Activated CD8-positive, alpha-beta memory T cell treated with anti-CD3 and anti-CD28 coated beads, Interleukin-2, amount 50 U/mL, for 1 hour (primary cell): ENCODE data around the gene CEP72.
A peak's percentile ranks its signal among the peaks of the same experiment; 100 is the strongest.
"Not testable (repeated sequence)": the region's sequence is repeated elsewhere in the genome, so short reads cannot be mapped to it uniquely, and the experiment has no call there.

Source experiments
- DNase-seq: peaks from one replicate; pipeline ENCODE4 v3.0.0-alpha.2; 2020; ENCODE audit errors: extremely low read depth

The CEP72 gene

DNA sequence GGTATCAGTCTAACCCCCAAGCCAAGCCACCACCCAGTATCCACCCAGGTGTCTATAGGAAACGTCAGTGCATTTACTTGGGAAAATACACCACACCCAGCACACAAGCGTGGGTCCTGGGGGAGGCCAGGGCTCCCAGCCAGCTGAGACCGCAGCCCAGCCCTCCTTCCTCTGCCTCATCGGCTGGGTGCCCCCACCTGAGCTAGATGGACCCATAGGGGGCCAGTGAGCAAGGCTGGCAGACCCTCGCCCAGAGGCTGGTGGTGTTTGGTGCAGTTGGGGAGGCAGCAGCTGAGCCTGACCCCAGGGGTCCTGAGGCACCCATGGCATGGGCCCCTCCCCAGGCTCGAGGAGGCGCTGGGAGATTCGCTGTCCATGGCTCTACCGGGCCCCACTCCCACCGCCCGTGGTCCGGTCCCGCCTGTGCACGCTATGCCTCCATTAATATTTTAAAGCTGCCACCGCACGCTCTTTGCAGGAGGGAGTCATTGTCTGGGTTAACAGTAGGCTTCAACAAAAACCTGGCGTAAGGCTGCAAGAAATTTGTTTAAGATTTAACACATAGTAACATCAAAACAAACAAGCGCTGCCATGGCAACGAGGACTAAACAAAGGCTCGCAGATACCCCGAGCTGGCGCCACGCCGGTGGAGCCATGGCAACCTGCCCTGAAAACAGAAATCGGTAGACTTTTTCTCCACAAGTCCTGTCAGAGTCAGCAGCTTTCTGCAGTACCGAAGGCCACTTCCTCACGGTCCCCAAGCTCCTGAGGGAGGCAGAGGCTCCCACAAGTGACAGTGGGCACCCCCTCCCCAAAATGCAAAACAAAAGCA, 60.4 kb downstream of the CEP72 start:
- DNase-seq, result peak; percentile 80

- no peak for DNase-seq
Observed at GRCh38 chr5:673161-673830, 61.2 kb downstream of the CEP72 start.

DNA sequence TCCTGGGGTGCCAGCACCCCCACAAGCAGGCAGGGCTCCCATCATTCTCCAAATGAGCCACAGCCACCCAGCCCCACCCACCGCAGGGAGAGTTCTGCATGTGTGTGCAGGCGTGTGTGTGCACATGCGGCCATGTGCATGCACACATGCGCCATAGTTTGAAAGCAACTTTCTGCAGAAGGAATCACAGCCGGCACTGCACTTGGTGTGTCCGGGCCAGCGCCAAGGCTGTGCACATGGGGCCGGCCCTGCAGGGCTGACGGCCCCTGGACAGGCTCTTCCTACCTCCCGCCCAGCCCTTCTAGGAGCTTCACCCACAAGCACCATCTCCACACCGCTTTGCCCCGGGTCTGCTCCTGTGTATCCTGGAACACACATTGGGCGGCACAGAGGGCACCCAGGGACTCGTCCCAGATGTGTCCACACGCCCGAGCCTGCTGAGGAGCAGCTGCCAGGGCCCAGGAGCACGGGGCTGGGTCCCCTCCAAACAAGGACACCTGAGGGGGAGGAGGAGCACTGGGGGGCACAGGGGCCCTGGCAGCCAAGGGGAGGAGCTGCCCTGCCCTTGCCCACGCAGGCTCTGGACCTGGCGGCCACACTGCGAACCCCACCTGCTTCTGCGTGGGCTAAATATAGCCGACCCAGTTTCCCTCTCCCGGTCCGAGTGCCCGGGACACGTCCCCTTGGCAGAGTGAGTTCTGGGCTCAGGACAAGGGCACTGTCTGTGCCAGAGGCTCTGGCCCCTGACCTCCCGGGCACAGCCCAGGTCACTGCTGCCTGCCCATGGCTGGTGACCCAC, 61.9 kb downstream of the CEP72 start:
- no peak for DNase-seq

- DNase-seq, result no peak
Observed at GRCh38 chr5:674630-675011, 62.5 kb downstream of the CEP72 start.

- DNase-seq, result no peak
Observed at GRCh38 chr5:675111-675870, 63.2 kb downstream of the CEP72 start.

DNA sequence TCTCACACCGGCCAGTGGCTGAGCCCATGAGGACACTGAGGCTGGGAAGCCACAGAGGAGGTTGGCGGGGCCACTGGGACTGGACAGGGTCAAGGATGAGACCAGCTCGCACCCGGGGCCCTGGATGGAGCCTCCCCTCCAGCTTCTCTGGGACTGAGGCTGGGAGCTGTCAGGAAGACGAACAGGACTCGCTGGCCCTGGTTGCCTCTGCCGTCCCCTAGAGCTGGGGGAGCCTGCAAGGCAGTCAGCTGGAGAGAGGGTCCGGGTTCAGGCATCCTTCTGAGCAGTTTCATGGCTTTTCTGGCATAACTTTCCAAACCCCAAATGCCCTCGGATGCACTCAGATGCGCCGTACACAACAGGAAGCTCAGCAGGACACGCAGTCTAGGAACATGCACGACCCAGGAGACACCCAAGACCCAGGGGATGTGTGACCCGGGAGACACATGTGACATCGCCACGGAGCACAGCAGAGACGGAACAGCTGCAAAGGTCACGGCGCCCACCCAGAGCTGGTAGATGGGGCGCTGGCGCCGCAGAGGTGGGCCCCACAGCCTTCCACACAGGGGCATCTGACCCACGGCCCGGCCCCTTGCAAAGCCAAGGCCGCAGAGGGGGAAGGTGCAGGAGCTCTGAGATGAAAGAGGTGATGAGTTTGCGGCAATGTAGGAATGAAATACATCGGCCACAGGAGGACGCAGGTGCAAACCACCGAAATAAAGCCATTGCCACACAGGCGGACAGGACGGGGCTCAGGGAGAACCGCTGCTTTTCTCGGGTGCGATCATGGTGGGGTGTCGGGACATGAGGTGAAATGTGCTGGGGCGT, 63.9 kb downstream of the CEP72 start:
- DNase-seq, result no peak

DNA sequence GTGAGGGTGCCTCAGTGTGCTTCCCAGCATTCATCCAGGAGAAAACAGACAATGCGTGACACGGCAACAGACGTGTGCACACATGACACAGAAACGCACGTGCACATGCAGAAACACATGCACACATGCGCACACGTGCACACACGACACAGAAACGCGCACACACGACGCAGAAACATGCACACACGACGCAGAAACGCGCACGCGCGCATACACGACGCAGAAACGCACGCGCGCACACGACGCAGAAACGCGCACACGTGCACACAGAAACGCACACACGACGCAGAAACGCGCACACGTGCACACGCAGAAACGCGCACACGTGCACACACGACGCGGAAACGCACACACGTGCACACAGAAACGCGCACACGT, 64.5 kb downstream of the CEP72 start:
- DNase-seq, result no peak

DNA sequence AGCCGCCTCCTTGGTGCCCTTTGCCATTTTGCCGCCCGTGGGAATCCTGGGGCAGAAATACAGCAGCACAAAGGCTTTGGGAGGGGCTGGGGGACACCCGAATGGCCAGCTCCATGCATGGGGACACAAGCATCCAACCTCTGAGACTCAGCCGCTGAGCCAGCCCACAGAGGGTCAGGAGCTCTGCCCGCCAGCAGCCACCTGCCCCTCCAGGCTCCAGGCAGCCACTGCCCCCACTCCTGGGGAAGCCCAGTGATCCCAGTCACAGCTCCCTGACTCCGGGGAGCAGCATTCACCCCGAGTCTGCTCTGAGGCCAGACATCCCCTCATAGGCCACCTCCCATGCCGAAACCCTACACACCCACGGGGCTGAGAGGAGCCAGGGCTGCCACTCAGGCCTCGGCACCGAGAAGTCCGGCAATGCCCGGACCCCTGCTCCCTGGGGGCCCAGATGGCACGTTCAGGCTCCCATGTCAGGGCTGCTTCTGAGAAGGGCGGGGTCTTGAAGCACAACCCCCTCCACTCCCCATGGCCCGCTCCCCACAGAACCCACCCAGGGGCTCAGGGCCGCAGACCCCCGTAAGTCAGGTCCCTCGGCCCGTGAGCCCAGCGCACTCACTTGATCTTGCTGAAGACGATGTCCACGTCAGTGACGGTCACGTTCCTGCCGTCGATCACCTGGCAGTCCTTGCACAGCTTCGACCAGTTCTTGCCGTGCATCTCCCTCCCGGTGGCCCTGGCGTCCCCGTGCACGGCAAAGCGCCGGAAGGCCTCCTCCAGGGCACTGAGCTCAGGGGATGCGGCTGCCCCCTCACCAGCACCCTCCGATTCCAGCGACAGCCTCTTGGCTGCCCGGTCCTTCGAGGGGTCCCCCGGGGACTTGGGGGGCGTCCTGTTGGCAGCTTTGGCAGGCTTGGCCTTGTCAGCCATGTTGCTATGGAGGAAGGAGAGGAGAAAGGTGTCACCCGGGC, 65.3 kb downstream of the CEP72 start:
- no peak for DNase-seq

- not testable (repeated sequence) for DNase-seq
Observed at GRCh38 chr5:678521-678920, 66.4 kb downstream of the CEP72 start.

- DNase-seq, result not testable (repeated sequence)
Observed at GRCh38 chr5:679166-679895, 67.2 kb downstream of the CEP72 start.

DNA sequence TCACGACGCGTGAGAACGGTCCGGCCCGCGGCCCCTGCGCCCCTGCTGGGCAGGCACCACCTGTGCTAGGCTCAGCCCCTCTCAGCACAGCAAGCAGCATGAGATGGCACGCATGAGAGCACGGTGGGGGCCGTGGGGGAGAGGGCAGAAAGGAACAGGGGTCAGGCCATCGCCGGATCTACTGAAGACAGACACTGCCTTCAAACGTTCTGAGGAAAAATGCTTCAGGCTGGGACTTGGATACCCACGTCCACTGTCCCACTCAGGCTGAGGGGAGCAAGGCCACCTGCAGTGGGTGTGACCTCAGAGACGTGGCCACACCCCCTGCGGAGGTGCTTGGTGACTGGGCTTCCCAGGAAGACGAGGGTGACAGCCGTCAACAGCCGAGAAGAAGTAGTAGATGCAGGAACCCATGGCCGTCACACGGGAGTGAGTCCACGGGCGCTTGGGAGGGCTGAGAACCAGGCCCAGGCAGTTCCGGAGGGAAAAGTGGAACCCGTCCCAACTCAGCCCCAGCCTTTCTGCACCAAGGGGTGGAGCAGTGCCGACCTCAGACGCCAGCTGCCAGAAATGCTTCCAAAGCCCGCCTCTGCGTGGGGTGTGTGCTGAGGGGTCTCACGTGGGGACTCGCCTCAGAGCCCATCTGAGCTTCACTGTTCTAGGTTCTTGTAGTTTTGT, 68.1 kb downstream of the CEP72 start:
- not testable (repeated sequence) for DNase-seq

- DNase-seq, result not testable (repeated sequence)
Observed at GRCh38 chr5:680836-681235, 68.7 kb downstream of the CEP72 start.

DNA sequence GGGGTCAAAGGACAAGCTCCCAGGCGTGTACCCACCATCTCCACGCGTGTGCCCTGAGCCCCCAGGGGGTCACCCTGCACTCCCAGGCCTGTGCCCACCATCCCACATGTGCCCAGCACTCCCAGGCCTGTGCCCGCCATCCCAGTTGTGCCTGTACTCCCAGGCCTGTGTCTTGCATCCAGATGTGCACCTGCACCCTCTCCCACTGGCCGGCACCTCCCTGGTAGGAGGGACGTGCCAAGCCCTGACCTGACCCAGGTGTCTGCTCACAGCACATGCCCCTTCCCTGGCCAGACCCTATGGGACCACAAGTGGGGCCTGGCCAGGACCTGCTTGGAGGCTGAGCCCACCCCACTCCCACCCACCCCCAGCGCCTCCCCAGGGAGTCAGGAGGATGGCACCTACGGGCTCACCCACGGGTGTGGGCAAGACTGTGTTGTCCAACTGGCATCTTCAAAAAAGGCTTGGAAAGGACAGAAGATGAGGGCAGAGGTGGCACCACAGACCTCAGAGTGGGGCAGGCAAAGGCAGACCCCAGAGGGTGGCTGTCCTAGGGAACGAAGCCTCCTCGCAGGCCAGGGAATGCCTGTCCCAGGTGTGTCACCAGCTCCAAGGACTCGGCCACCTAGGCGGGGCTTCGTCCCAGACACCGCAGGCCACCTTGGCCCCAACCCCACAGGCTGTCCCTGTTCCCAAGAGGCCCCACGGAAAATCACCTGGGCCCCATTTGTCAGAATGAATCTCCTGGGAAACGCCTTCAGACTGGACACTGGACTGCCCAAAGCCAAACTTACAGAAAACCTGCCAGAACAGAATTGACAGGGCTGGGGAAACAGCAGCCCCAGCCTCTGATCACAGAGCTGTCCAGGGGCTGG, 69.4 kb downstream of the CEP72 start:
- DNase-seq, result not testable (repeated sequence)

- not testable (repeated sequence) for DNase-seq
Observed at GRCh38 chr5:682216-682615, 70.1 kb downstream of the CEP72 start.

- not testable (repeated sequence) for DNase-seq
Observed at GRCh38 chr5:682651-683358, 70.7 kb downstream of the CEP72 start.

DNA sequence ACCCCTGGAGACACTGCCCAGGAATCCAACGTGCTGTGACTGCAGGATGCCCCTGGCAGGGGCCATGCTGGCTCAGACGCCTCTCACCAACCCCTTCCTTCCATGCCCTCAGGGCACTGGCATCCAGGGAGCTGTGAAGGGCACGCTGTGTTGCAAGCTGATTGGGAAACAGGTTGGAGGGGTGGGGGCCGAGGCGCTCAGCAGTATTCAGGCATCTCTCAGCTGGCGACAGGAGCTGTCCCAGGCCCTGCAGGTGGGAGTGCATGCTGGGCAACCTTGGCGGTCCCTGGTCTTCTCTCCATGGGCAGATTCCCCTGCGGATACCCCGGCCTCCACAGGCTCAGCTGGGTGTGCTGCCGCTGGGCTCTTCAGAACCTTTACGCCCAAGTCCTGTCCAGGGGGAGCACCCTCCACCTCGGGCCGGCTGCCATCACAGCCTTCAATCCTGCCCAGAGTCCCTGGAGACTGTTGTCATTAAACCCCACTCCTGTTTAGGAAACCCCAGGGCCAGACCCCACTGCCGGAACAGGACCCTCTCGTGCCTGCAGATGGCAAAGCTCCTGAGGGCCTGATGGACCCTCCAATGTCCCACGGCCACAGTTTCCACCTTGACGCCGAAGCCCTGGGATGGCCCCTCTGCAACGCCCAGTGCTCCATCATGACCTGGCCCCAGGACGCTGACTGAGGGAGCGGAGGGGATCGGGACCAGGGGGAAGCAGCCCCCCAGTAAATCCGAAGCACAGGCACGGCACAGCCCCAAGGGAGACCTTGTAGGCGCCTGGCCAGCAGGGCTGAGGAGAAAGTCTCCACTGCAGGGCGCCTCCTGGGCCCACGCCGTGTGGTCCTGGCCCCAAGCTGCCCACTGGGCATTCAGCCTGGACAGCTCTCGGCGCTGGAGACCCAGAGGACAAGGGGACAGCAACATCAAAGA, 71.7 kb downstream of the CEP72 start:
- DNase-seq, result no peak
